Ectodermal cell (in vitro differentiated cells): ENCODE measurements around the gene ITPK1.

Source experiments
- H3K27ac ChIP-seq: 2 replicates; pipeline ENCODE4 v1.7.0; 2013; ENCODE audit warnings: mild to moderate bottlenecking, low read depth, low read length; ENCODE audit not compliant: insufficient read depth, poor library complexity, severe bottlenecking
- H3K27me3 ChIP-seq: 2 replicates; pipeline ENCODE4 v1.7.0; 2013; ENCODE audit warnings: mild to moderate bottlenecking, low read length; ENCODE audit not compliant: insufficient read depth, control insufficient read depth, poor library complexity, severe bottlenecking
- H3K36me3 ChIP-seq: one replicate; pipeline ENCODE4 v1.7.0; 2013; ENCODE audit warnings: low read length; ENCODE audit not compliant: control insufficient read depth, insufficient read depth
- H3K4me1 ChIP-seq: one replicate; pipeline ENCODE4 v1.7.0; 2013; ENCODE audit warnings: low read length; ENCODE audit not compliant: control insufficient read depth, insufficient read depth
- H3K4me3 ChIP-seq: 2 replicates; pipeline ENCODE4 v1.7.0; 2013; ENCODE audit warnings: low read depth, low read length, control low read depth; ENCODE audit not compliant: insufficient read depth
- H3K9me3 ChIP-seq: 2 replicates; pipeline ENCODE4 v1.7.0; 2013; ENCODE audit warnings: mild to moderate bottlenecking, low read length, moderate library complexity; ENCODE audit not compliant: control insufficient read depth
- WGBS, 2 experiments: methylation state at CpG; one replicate each; pipeline ENCODE4 v1.1.7; 2013; ENCODE audit warnings: missing lambda C conversion rate in 2 of 2; 5-methylcytosine and 5-hydroxymethylcytosine counted together

ITPK1 gene

DNA sequence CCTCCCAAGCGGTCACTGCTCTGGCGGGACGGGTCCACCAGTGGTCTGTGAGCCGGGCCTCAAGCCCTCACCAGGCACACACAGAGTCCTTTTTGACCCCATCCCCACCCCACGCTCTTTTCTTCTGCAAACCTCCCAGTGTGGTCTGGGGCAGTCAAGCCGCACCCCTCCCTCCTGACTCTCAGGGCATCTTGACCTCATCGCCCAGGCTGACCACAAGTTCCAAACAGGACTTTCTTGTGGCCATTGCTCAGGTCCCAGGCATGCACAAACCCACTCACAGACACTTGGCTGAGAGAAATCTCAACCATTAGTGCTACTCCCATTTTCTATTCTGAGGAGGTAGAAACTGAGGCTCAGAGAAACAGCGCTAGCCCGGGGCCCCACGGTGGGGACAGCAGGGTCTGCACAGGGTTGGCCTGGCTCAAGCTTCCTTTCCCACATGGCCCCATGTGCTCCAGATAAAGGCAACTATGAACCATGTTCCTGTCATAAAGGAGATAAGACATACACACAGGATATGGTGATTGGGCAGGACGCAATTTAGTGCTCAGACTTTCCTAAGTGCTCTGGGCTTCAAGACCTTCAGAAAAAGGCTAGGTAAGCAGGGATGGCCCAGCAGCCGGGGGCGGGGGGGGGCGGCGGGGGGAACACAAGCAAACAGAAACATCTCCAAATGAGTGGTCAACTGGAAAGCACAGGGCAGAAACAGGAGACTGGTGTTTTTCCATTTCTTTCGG, 69.6 kb downstream of the ITPK1 start:
- Histone ChIP-seq H3K27ac (no peak overlapping the region), H3K4me3 (no peak overlapping the region), H3K36me3 (no peaks in the 10 kb centered on the region), H3K27me3 (peaks cover 49% of the 10 kb centered on the region), H3K4me1 (peaks cover 34% of the 10 kb centered on the region), H3K9me3 (no peaks in the 10 kb centered on the region)
- 90 to 92% methylated on average over 16 of the region's 16 CpGs for WGBS, 2 experiments

GRCh38 chr14:93045211-93045674, 70.5 kb downstream of the ITPK1 start:
- peaks cover 42% of the 10 kb centered on the region for H3K4me1 ChIP-seq
- H3K9me3 ChIP-seq, result no peaks in the 10 kb centered on the region
- 21% methylated on average over 9 of the region's 9 CpGs for WGBS, 2 experiments
- no peak overlapping the region for H3K4me3 ChIP-seq
- no peak overlapping the region for H3K27ac ChIP-seq
- peaks cover 49% of the 10 kb centered on the region for H3K27me3 ChIP-seq
- H3K36me3 ChIP-seq, result no peaks in the 10 kb centered on the region

- H3K4me1 ChIP-seq, result peaks cover 39% of the 10 kb centered on the region
- no peak overlapping the region for H3K4me3 ChIP-seq
- no peak overlapping the region for H3K27ac ChIP-seq
- no peaks in the 10 kb centered on the region for H3K36me3 ChIP-seq
- 89 to 92% methylated on average over 9 of the region's 9 CpGs for WGBS, 2 experiments
- peaks cover 49% of the 10 kb centered on the region for H3K27me3 ChIP-seq
- H3K9me3 ChIP-seq, result no peaks in the 10 kb centered on the region
Measured at GRCh38 chr14:93044556-93044955, 71.2 kb downstream of the ITPK1 start.

DNA sequence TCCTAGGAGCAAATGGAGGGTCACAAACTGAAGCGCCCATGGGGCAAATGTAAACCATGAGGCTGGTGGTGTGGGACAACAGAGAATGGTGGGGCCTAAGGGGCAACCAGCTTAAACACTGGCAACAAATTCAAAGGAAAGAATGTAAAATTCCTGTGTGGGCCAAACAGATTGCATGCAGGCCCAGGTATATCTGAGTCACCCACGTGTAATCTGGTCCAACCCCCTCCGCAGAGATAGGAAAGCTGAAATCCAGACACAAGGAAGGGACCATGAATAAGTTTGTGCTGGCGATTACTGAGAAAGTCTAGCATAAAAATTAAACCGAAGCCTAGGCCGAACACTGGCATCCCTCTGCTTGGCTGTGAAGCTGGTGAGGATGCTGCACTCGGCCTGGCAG, 71.6 kb downstream of the ITPK1 start:
- H3K4me1 ChIP-seq, result peaks cover 39% of the 10 kb centered on the region
- H3K27me3 ChIP-seq, result peaks cover 49% of the 10 kb centered on the region
- H3K27ac ChIP-seq, result no peak overlapping the region
- H3K9me3 ChIP-seq, result no peaks in the 10 kb centered on the region
- 91 to 92% methylated on average over 7 of the region's 7 CpGs for WGBS, 2 experiments
- H3K36me3 ChIP-seq, result no peaks in the 10 kb centered on the region
- H3K4me3 ChIP-seq, result no peak overlapping the region

- Histone ChIP-seq H3K36me3 (no peaks in the 10 kb centered on the region), H3K9me3 (no peaks in the 10 kb centered on the region), H3K4me3 (no peak overlapping the region), H3K27me3 (peaks cover 47% of the 10 kb centered on the region), H3K27ac (no peak overlapping the region), H3K4me1 (peaks cover 39% of the 10 kb centered on the region)
- WGBS, 2 experiments, result 88 to 92% methylated on average over 13 of the region's 13 CpGs
Measured at GRCh38 chr14:93042968-93043940, 72.5 kb downstream of the ITPK1 start.

DNA sequence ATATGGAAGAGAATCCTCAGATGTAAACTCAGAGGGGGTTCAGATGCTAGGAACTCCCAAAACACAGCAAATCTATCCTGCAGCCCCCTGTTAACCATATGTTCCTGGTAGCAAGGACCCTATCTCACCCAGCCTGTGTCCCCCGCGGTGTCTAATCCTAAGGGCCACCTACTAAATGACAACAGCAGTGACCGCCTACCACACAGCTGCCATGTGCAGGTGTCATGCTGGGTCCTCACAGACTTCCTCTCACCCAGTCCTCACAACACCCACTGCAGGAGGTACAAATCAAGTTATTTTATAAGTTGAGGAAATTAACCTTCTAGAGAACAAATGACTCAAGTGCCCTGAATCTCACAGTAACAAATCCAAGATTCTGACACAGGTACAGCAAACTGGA, 73.9 kb downstream of the ITPK1 start:
- 87 to 93% methylated on average over 3 of the region's 3 CpGs for WGBS, 2 experiments
- Histone ChIP-seq H3K9me3 (no peaks in the 10 kb centered on the region), H3K27me3 (peaks cover 33% of the 10 kb centered on the region), H3K4me3 (no peak overlapping the region), H3K27ac (no peak overlapping the region), H3K36me3 (no peaks in the 10 kb centered on the region), H3K4me1 (peaks cover 47% of the 10 kb centered on the region)

GRCh38 chr14:93040982-93041381, 74.7 kb downstream of the ITPK1 start:
- H3K27ac ChIP-seq, result no peak overlapping the region
- no peaks in the 10 kb centered on the region for H3K9me3 ChIP-seq
- H3K4me3 ChIP-seq, result no peak overlapping the region
- 4 to 6% methylated on average over 5 of the region's 5 CpGs for WGBS, 2 experiments
- peaks cover 25% of the 10 kb centered on the region for H3K27me3 ChIP-seq
- peaks cover 53% of the 10 kb centered on the region for H3K4me1 ChIP-seq
- H3K36me3 ChIP-seq, result no peaks in the 10 kb centered on the region

DNA sequence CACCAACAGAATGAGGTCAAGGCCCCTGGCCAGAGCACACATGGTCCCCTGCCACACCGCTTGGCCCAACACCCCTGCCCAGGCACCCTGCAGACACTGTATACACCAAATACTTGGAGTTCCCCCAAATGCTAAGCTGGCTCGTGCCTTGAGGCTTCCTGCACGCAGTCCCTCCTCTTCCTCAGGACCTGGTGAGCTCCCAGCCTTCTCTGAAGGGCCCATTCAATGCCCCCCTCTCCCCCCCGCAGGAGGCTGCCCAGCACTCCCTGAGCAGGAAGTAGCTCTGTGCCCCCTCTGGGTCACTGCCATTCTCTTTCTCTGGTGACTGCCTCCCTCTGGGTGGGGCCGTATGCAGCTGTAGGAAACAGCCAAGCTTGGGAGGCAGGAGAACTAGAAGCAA, 75.3 kb downstream of the ITPK1 start:
- no peaks in the 10 kb centered on the region for H3K9me3 ChIP-seq
- no peak overlapping the region for H3K27ac ChIP-seq
- peaks cover 20% of the 10 kb centered on the region for H3K27me3 ChIP-seq
- no peaks in the 10 kb centered on the region for H3K36me3 ChIP-seq
- 39 to 50% methylated on average over 5 of the region's 5 CpGs for WGBS, 2 experiments
- no peak overlapping the region for H3K4me3 ChIP-seq
- H3K4me1 ChIP-seq, result peaks cover 49% of the 10 kb centered on the region

DNA sequence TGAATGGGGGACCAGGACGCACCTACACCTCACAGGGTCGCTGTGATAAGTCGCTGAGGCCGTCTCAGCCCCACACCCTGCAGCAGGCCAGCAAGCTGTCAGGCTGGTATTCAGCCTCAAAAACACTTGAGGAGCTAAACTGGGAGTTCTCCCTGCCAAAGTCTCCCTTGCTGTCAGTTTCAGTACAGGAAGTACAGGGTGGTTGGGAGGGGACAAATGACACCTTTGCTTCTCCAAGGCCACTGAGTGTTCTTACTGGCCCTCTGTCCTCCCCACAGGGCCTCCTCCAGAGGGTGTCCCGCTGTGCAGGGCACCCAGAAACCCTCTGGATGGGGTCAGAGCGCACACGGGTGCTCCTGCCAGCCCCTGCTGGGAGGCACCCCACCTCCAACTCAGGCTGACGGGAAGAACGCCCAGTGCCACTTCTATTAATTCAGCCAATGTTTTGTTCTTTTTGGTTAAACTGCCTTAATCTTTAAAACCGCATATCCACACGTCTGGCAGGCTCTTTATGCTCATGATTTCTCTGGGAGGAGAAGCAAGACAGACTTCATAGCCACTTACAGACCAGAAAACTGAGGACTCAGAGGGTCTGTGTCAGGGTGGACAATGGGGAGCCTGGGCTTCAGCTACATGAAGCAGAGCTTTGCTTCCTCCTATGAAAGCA, 75.9 kb downstream of the ITPK1 start:
- peaks cover 42% of the 10 kb centered on the region for H3K4me1 ChIP-seq
- H3K4me3 ChIP-seq, result no peak overlapping the region
- H3K27ac ChIP-seq, result no peak overlapping the region
- H3K27me3 ChIP-seq, result peaks cover 20% of the 10 kb centered on the region
- 89 to 93% methylated on average over 11 of the region's 11 CpGs for WGBS, 2 experiments
- no peaks in the 10 kb centered on the region for H3K36me3 ChIP-seq
- H3K9me3 ChIP-seq, result no peaks in the 10 kb centered on the region

DNA sequence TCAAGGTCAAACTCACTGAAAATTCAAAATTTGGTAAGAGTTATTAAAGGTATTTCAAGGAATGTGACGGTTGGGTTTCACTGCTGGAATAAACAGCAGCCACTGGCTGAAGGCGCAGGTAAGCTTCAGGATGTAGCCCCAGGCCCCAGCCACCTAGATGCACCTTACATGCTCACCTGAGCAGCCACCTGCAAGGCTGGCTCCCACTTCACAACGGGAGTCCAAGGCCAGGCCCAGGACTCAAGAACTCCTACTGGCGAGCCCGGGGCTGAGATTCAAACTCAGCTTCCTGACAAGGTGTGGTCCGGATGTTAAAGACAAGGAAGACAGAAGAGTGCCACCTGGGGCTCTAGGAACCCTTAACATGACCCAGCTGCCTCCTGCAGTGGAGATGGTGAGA, 78.4 kb downstream of the ITPK1 start:
- H3K36me3 ChIP-seq, result no peaks in the 10 kb centered on the region
- H3K27ac ChIP-seq, result no peak overlapping the region
- H3K4me1 ChIP-seq, result peaks cover 34% of the 10 kb centered on the region
- 78 to 83% methylated on average over 6 of the region's 6 CpGs for WGBS, 2 experiments
- no peaks in the 10 kb centered on the region for H3K9me3 ChIP-seq
- H3K27me3 ChIP-seq, result no peaks in the 10 kb centered on the region
- no peak overlapping the region for H3K4me3 ChIP-seq
